Testis (tissue), 3 donors: Measurements from ENCODE around the gene PDE6A. TPM values are rescaled to one million over a fixed set of nuclear protein-coding genes. Genes with fewer than 3 reads are reported as not detected.

Source experiments
- DNase-seq: peaks from one replicate; pipeline ENCODE4 v3.0.0-alpha.2; 2019
- H3K27ac ChIP-seq, 2 donors: fragments of 200-600 bp; sonication (generic); one replicate each; pipeline ENCODE4 v1.5.1; 2019
- H3K27me3 ChIP-seq: fragments of 200-600 bp; sonication (generic); one replicate; pipeline ENCODE4 v1.5.1; 2019
- H3K36me3 ChIP-seq: fragments of 200-600 bp; sonication (generic); one replicate; pipeline ENCODE4 v1.5.1; 2017; ENCODE audit warnings: low read depth; ENCODE audit errors: missing control alignments
- H3K4me1 ChIP-seq: fragments of 200-600 bp; sonication (generic); one replicate; pipeline ENCODE4 v1.5.1; 2019
- H3K4me3 ChIP-seq, 2 donors: fragments of 200-600 bp; sonication (generic); one replicate each; pipeline ENCODE4 v1.5.1; 2017 to 2019
- H3K9me3 ChIP-seq: fragments of 200-600 bp; sonication (generic); one replicate; pipeline ENCODE4 v1.5.1; 2017
- POLR2A ChIP-seq: fragments of 450-650 bp; IDR thresholded peaks from one replicate; pipeline ENCODE4 v1.6.1; 2017; ENCODE audit warnings: antibody characterized with exemption, mild to moderate bottlenecking, moderate library complexity
- WGBS, 2 donors: methylation state at CpG; one replicate each; pipeline ENCODE4 v1.1.5; 2018; 5-methylcytosine and 5-hydroxymethylcytosine counted together
- intact Hi-C: fragments of 100-400 bp; cut with DNase I; formaldehyde crosslinking; loops from one replicate; pipeline ENCODE4 v1.15.1; 2023; ENCODE audit warnings: low total_unique reads
- polyA plus RNA-seq: library from polyadenylated mRNA; stranded (reverse); fragments of 350-450 nt; fragmentation: Illumina TruSeq; extraction: RNeasy Lipid Tissue Mini Kit (QIAGEN cat#74804); gene quantifications from one replicate; pipeline ENCODE4 v1.2.3, GENCODE V29; 2014; ENCODE audit warnings: low read depth, low replicate concordance; ENCODE audit not compliant: insufficient read depth
- total RNA-seq, 2 donors: library from RNA; depleted of rRNA; stranded (reverse); fragments of >200 nt; gene quantifications; one replicate each; pipeline ENCODE4 v1.2.3, GENCODE V29; 2016
- TF ChIP-seq, protein P1 (sequence below), 3 experiments: fragments of 450-650 bp in 2 of 3; fragments of 200-600 bp in 1 of 3; sonication (generic) in 1 of 3; IDR thresholded peaks; one replicate each; pipeline ENCODE4 v1.5.1; 2016 to 2019; ENCODE audit warnings: antibody characterized with exemption in 3 of 3, mild to moderate bottlenecking in 2 of 3, moderate library complexity in 1 of 3

The PDE6A gene
- total and polyA plus RNA-seq, 3 donors from 2014 or later: 2.9 to 4.6 (median 3.2) TPM

DNA sequence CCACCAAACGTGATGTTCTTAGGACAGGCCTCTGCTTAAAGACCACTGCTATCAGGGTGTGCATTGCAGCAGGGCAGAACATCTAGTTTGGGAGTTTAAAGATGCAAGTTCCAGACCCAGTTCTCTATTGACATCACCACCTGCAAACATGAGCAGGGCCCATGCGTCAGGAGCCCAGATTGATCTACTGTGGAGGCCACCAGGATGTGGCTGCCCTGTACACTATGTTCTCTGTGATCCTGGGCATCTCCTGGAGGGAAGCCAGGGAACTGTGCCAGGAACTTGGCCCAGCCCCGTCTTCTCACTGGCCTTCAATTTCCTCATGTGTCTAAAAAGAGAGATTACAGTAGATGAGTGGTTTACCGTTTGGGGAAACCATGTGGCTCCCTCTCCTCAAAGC, 87.1 kb downstream of the PDE6A start:
- Histone ChIP-seq H3K9me3 (no peaks in the 10 kb centered on the region), H3K27me3 (no peaks in the 10 kb centered on the region), H3K36me3 (no peaks in the 10 kb centered on the region), H3K4me1 (peaks cover 8% of the 10 kb centered on the region), H3K27ac (peak overlapping the region; percentile 83 to 87), H3K4me3 (no peak overlapping the region)
- 36 to 42% methylated on average over 3 to 4 of the region's 4 CpGs for WGBS, 2 donors
- TF ChIP-seq POLR2A: no peak
- TF ChIP-seq, protein P1, sequence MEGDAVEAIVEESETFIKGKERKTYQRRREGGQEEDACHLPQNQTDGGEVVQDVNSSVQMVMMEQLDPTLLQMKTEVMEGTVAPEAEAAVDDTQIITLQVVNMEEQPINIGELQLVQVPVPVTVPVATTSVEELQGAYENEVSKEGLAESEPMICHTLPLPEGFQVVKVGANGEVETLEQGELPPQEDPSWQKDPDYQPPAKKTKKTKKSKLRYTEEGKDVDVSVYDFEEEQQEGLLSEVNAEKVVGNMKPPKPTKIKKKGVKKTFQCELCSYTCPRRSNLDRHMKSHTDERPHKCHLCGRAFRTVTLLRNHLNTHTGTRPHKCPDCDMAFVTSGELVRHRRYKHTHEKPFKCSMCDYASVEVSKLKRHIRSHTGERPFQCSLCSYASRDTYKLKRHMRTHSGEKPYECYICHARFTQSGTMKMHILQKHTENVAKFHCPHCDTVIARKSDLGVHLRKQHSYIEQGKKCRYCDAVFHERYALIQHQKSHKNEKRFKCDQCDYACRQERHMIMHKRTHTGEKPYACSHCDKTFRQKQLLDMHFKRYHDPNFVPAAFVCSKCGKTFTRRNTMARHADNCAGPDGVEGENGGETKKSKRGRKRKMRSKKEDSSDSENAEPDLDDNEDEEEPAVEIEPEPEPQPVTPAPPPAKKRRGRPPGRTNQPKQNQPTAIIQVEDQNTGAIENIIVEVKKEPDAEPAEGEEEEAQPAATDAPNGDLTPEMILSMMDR (IDR thresholded peaks at IDR 0.05): no peak
- DNase-seq: peak; percentile 95
- intact Hi-C loops: no loop called here

DNA sequence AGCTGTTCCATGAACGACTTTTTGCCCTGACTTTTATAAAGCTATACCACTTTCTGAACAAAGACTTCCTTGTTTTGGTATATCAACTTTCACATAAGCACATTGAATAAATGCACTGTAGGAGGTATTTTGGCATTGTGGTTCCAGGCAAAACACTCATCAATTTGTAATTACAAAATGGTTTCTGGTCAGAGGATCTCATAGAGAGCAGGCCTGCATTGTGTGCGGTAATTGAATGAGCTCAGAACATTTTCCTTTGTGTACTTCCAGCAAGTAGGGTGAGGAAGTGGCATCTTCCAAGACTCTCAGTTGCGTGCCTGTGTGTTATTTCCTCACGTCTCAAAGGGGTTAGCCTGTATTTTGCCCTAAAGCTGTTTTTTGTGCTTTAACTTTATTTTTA, 89.2 kb downstream of the PDE6A start:
- TF ChIP-seq, protein P1 (IDR thresholded peaks at IDR 0.05): no peak
- no peak for TF ChIP-seq POLR2A
- Histone ChIP-seq H3K4me3 (no peak overlapping the region), H3K9me3 (no peaks in the 10 kb centered on the region), H3K27me3 (no peaks in the 10 kb centered on the region), H3K4me1 (peaks cover 8% of the 10 kb centered on the region), H3K36me3 (no peaks in the 10 kb centered on the region), H3K27ac (no peak overlapping the region)
- no peak for DNase-seq
- WGBS, 2 donors: 80 to 83% methylated on average over 4 of the region's 4 CpGs
- intact Hi-C loops: no loop called here

DNA sequence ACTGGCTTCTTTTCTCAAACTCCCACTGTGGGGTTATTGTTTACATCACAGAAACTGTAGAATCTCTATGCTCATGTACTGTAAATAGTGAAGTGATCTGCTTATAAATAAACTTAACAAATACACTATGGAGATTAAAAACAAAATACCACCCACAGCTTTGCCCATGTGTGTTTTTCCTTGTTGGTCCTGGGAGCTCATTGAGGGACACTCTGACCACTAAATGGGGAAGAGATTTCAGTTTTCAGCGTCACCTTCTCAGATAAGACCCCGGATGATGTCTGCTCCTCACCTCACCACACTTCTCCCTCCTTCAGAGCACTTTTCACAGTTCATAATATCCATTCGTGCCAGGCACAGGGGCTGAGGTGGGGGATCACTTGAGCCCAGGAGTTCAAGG, 89.7 kb downstream of the PDE6A start:
- Histone ChIP-seq H3K27ac (no peak overlapping the region), H3K4me1 (peaks cover 8% of the 10 kb centered on the region), H3K36me3 (no peaks in the 10 kb centered on the region), H3K27me3 (no peaks in the 10 kb centered on the region), H3K9me3 (no peaks in the 10 kb centered on the region), H3K4me3 (no peak overlapping the region)
- no peak for TF ChIP-seq POLR2A
- TF ChIP-seq, protein P1 (IDR thresholded peaks at IDR 0.05): no peak
- DNase-seq: no peak
- WGBS, 2 donors: 60 to 77% methylated on average over 3 of the region's 3 CpGs
- intact Hi-C loops: no loop called here

DNA sequence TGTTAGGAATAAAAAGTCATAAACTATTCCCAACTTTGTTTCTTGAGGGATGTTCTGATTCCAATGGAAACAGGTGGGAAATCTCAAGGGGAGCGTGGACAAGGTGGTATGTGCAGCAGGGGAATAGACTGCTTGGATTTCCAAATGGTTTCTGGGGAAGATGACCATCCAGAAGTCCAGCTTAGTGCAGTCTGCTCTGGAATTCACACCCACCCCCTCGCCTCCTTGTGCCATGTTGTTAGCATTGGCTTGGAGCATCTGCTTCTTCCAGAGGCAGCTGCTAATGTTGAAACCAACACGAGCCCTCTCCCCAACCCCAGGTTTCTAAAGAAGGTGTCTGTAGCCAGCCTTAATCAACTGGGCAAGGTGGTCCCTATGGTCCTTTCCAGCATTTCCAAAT, 90.9 kb downstream of the PDE6A start:
- no peaks in the 10 kb centered on the region for H3K36me3 ChIP-seq
- H3K9me3 ChIP-seq: no peaks in the 10 kb centered on the region
- intact Hi-C loops: no loop called here
- H3K27ac ChIP-seq: no peak overlapping the region
- no peaks in the 10 kb centered on the region for H3K27me3 ChIP-seq
- no peak overlapping the region for H3K4me3 ChIP-seq
- 88 to 93% methylated on average over 3 of the region's 3 CpGs for WGBS, 2 donors
- DNase-seq: no peak
- no peak for TF ChIP-seq POLR2A
- TF ChIP-seq, protein P1 (IDR thresholded peaks at IDR 0.05): no peak
- H3K4me1 ChIP-seq: peaks cover 8% of the 10 kb centered on the region

DNA sequence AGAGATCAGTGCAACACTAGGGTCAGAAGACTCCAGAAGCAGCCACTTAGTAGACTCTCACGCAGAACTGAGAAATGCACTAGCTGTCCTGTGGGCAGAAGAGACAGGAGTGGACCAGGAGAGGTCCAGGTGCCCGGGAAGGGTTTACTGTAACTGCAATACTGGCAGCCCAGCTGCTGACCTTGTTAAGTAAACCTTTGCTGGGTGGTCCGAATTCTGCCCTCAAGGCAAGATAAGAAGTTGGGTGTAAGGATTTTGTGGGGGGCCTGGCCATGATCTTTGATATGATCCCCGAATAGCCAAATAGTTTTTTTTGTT, 91.3 kb downstream of the PDE6A start:
- intact Hi-C loops: no loop called here
- Histone ChIP-seq H3K9me3 (no peaks in the 10 kb centered on the region), H3K36me3 (no peaks in the 10 kb centered on the region), H3K27ac (no peak overlapping the region), H3K27me3 (no peaks in the 10 kb centered on the region), H3K4me3 (no peak overlapping the region), H3K4me1 (peaks cover 8% of the 10 kb centered on the region)
- no peak for DNase-seq
- 57 to 62% methylated on average over 4 of the region's 4 CpGs for WGBS, 2 donors
- no peak for TF ChIP-seq POLR2A
- TF ChIP-seq, protein P1 (IDR thresholded peaks at IDR 0.05): no peak
